ENCODE results near the gene NUDC. TPM values are rescaled to one million over a fixed set of nuclear protein-coding genes. Genes with fewer than 3 reads are reported as not detected.

Gene NUDC
- total and polyA plus RNA-seq, 2 of the 13 experiments (the other 11 are each of a cell fraction or from before 2014, with no cell fraction given), result 34.7 to 104 TPM

DNA sequence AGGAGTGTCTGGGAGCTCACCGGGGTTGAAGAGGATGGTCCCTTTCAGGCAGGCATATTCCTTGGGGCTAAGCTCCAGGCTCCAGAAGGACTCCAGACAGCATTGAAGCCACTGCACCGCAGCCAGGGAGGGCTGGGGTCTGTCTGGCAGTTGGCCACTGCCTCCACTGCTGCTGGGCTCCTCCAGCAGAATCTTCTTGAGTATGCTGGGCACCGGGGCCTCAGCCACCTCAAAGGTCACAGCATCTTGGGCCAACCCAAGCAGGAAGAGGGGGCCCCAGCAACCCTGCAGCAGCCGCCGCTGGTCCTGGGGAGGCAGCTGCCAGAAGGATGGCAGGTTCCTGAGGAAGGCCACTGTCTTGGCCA, 8.2 kb upstream of the NUDC start (continued):
- TF ChIP-seq MAFG (CRISPR knock-in tag; IDR thresholded peaks at IDR 0.05), result no peak
- TF ChIP-seq CENPX (CRISPR knock-in tag; IDR thresholded peaks at IDR 0.05), result no peak
- TF ChIP-seq ZNF709 (CRISPR knock-in tag; IDR thresholded peaks at IDR 0.05), result 0 out of 2 replicates have a peak, but pooled peaks have one; percentile 67
- TF ChIP-seq, protein P1, sequence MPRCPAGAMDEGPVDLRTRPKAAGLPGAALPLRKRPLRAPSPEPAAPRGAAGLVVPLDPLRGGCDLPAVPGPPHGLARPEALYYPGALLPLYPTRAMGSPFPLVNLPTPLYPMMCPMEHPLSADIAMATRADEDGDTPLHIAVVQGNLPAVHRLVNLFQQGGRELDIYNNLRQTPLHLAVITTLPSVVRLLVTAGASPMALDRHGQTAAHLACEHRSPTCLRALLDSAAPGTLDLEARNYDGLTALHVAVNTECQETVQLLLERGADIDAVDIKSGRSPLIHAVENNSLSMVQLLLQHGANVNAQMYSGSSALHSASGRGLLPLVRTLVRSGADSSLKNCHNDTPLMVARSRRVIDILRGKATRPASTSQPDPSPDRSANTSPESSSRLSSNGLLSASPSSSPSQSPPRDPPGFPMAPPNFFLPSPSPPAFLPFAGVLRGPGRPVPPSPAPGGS (CRISPR knock-in tag; IDR thresholded peaks at IDR 0.05), result 0 out of 2 replicates have a peak, but pooled peaks have one; percentile 31
- peak; percentile 27; the same call in 1 of the 2 replicates for TF ChIP-seq ZNF563 (CRISPR knock-in tag; IDR thresholded peaks at IDR 0.05)
- 0 out of 2 replicates have a peak, but pooled peaks have one; percentile 6 for TF ChIP-seq SMAD1 (CRISPR knock-in tag; IDR thresholded peaks at IDR 0.05; ENCODE audit: borderline replicate concordance, low read depth)
- TF ChIP-seq ZNF432 (CRISPR knock-in tag; IDR thresholded peaks at IDR 0.05; ENCODE audit: borderline replicate concordance), result 0 out of 2 replicates have a peak, but pooled peaks have one; percentile 9
- 0 out of 2 replicates have a peak, but pooled peaks have one; percentile 77 for TF ChIP-seq ZNF674 (CRISPR knock-in tag; IDR thresholded peaks at IDR 0.05; ENCODE audit: low read depth)
- no peak for TF ChIP-seq NCOA2 (CRISPR knock-in tag; IDR thresholded peaks at IDR 0.05)
- TF ChIP-seq ZNF530 (CRISPR knock-in tag; IDR thresholded peaks at IDR 0.05; ENCODE audit: low read depth), result no peak
- TF ChIP-seq HOXA5 (CRISPR knock-in tag; IDR thresholded peaks at IDR 0.05), result 0 out of 2 replicates have a peak, but pooled peaks have one; percentile 2
- peak; percentile 86; the same call in 1 of the 2 replicates for TF ChIP-seq ZNF354B (CRISPR knock-in tag; IDR thresholded peaks at IDR 0.05)
- TF ChIP-seq ARID2 (CRISPR knock-in tag; IDR thresholded peaks at IDR 0.05; ENCODE audit: borderline replicate concordance), result peak; percentile 16; the same call in 1 of the 2 replicates

Measured in HepG2 (cell line).